Prostate gland (tissue), 2 donors: ENCODE data around the gene PIGR. TPM values are rescaled to one million over a fixed set of nuclear protein-coding genes. Genes with fewer than 3 reads are reported as not detected.

Experiments used
- DNase-seq: peaks from one replicate; pipeline ENCODE4 v3.0.0-alpha.2; 2019; ENCODE audit warnings: low spot score
- H3K27ac ChIP-seq, 2 donors: fragments of 200-600 bp; sonication (generic); 2 replicates each; pipeline ENCODE4 v1.5.1; 2017 to 2019
- H3K27me3 ChIP-seq: fragments of 200-600 bp; sonication (generic); replicated peaks from 2 replicates; pipeline ENCODE4 v1.5.1; 2019; ENCODE audit not compliant: insufficient read depth
- H3K36me3 ChIP-seq, 2 donors: fragments of 200-600 bp; sonication (generic); 1 replicate in 1 of 2; 2 replicates in 1 of 2; pipeline versions ENCODE4 v1.5.1 to v1.8.1; 2017 to 2019
- H3K4me1 ChIP-seq: fragments of 200-600 bp; sonication (generic); replicated peaks from 2 replicates; pipeline ENCODE4 v1.5.1; 2019
- H3K4me3 ChIP-seq, 2 donors: fragments of 200-600 bp; sonication (generic); 2 replicates each; pipeline ENCODE4 v1.5.1; 2017 to 2019
- H3K9me3 ChIP-seq: fragments of 200-600 bp; sonication (generic); 2 replicates; pipeline ENCODE4 v1.5.1; 2017
- POLR2A ChIP-seq: fragments of 450-650 bp; IDR thresholded peaks from one replicate; pipeline ENCODE4 v1.6.1; 2016; ENCODE audit warnings: antibody characterized with exemption, mild to moderate bottlenecking
- POLR2AphosphoS5 ChIP-seq: sonication (generic); formaldehyde crosslinking; IDR thresholded peaks from one replicate; pipeline ENCODE4 v1.6.1; 2017; ENCODE audit warnings: antibody characterized with exemption
- WGBS: methylation state at CpG from one replicate; pipeline ENCODE4 v1.1.5; 2018; 5-methylcytosine and 5-hydroxymethylcytosine counted together
- intact Hi-C: fragments of 100-400 bp; cut with DNase I; formaldehyde crosslinking; loops from one replicate; pipeline ENCODE4 v1.14.2; 2022
- total RNA-seq, 2 donors: library from RNA; depleted of rRNA; stranded (reverse); fragments of >200 nt; gene quantifications; one replicate each; pipeline ENCODE4 v1.1.0, GENCODE V29; 2016
- TF ChIP-seq, protein P1 (sequence below), 4 experiments: fragments of 200-600 bp in 2 of 4; fragments of 450-650 bp in 2 of 4; sonication (generic) in 2 of 4; IDR thresholded peaks; 1 replicate in 3 of 4; 2 replicates in 1 of 4; pipeline ENCODE4 v1.5.1; 2016 to 2019; ENCODE audit warnings: antibody characterized with exemption in 4 of 4, mild to moderate bottlenecking in 2 of 4, moderate library complexity in 2 of 4

Gene PIGR
- total RNA-seq, 2 donors from 2014 or later = 1.9 to 91.7 TPM

DNA sequence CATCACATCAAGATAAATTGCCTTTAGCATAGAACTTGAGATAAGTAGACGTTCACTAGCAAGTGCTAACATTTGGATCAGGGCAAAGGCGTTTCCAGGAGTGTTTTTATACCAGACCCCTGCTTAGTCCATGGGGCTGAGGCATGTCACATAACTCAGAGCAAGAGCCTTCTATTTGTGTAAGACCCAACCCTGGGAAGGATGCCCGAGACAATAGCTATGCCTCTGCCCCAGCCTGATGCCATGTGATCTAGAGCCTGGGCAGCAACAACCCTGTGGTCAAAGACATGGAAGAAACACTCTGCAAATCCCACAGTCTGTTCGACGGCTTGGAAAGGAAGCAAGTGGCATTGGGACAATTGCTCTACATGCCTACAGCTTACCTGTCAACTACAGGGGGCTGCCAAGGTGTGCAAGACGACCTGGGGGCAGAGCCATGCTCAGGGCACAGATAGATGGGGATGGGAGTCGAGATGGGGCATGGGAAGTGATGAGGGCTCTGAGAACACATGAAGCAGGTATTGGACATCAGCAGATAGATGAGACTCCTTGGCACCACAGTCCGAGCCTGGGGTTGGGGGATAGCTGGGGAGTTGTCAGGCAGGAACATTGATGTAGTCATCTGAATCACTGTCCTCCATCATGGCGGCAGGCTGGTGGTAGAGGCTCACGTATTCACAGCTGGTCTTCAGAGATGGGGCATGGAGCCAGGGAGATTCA lies 41.7 kb downstream of the PIGR start:
- no peaks in the 10 kb centered on the region for H3K9me3 ChIP-seq
- no peaks in the 10 kb centered on the region for H3K27me3 ChIP-seq
- no peak for DNase-seq
- TF ChIP-seq, protein P1, sequence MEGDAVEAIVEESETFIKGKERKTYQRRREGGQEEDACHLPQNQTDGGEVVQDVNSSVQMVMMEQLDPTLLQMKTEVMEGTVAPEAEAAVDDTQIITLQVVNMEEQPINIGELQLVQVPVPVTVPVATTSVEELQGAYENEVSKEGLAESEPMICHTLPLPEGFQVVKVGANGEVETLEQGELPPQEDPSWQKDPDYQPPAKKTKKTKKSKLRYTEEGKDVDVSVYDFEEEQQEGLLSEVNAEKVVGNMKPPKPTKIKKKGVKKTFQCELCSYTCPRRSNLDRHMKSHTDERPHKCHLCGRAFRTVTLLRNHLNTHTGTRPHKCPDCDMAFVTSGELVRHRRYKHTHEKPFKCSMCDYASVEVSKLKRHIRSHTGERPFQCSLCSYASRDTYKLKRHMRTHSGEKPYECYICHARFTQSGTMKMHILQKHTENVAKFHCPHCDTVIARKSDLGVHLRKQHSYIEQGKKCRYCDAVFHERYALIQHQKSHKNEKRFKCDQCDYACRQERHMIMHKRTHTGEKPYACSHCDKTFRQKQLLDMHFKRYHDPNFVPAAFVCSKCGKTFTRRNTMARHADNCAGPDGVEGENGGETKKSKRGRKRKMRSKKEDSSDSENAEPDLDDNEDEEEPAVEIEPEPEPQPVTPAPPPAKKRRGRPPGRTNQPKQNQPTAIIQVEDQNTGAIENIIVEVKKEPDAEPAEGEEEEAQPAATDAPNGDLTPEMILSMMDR (IDR thresholded peaks at IDR 0.05) = no peak
- TF ChIP-seq POLR2AphosphoS5 (no peak), POLR2A (no peak)
- no peak overlapping the region for H3K4me3 ChIP-seq
- WGBS = 88% methylated on average over 10 of the region's 10 CpGs
- H3K4me1 ChIP-seq = no peaks in the 10 kb centered on the region
- H3K36me3 ChIP-seq = no peaks in the 10 kb centered on the region
- no peak overlapping the region for H3K27ac ChIP-seq
- intact Hi-C loops = no loop called here

DNA sequence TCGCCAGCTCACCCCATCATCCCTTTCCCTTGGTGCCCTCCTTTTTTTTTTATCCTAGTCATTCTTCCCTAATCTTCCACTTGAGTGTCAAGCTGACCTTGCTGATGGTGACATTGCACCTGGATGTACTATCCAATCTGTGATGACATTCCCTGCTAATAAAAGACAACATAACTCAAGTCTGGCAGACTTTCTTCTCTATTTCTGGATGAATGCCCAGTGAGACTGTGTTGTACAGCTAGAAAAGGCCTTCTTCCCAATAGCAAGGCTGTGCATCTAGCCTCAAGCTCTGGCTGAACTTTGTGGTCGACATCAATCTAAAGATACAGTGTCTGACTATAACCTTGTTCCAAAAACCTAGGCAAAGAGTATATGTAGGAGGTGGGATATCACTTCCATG lies 42.6 kb downstream of the PIGR start:
- Histone ChIP-seq H3K27ac (no peak overlapping the region), H3K27me3 (no peaks in the 10 kb centered on the region), H3K4me1 (no peaks in the 10 kb centered on the region), H3K36me3 (no peaks in the 10 kb centered on the region), H3K9me3 (no peaks in the 10 kb centered on the region), H3K4me3 (no peak overlapping the region)
- WGBS = 56% methylated on average over 2 of the region's 2 CpGs
- intact Hi-C loops = no loop called here
- TF ChIP-seq POLR2A (no peak), POLR2AphosphoS5 (peak; percentile 42)
- TF ChIP-seq, protein P1 (IDR thresholded peaks at IDR 0.05) = no peak
- peak; percentile 27 for DNase-seq

DNA sequence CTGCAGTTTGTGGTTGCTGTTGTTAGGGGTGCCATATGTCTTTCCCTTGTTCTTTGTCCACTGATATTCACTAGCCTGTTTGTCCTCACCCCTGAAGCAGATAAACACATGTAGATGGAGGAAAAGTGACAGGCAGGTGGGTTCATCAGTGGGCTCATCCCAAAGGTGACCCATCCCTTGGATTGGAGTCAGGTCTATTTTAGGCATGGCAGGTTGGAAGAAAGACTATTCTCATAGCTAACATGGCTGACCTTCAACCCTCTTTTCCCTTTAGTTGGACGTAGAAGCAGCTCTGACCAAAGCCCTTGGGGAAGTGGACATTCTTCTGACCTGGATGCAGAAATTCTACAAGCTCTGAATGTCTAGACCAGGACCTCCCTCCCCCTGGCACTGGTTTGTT lies 43.6 kb downstream of the PIGR start:
- WGBS = 87% methylated on average over 1 of the region's 1 CpG
- Histone ChIP-seq H3K27me3 (no peaks in the 10 kb centered on the region), H3K4me3 (no peak overlapping the region), H3K36me3 (no peaks in the 10 kb centered on the region), H3K9me3 (no peaks in the 10 kb centered on the region), H3K4me1 (no peaks in the 10 kb centered on the region), H3K27ac (no peak overlapping the region)
- no peak for TF ChIP-seq POLR2A
- TF ChIP-seq, protein P1 (IDR thresholded peaks at IDR 0.05) = no peak
- no peak for TF ChIP-seq POLR2AphosphoS5
- intact Hi-C loops = no loop called here
- no peak for DNase-seq

DNA sequence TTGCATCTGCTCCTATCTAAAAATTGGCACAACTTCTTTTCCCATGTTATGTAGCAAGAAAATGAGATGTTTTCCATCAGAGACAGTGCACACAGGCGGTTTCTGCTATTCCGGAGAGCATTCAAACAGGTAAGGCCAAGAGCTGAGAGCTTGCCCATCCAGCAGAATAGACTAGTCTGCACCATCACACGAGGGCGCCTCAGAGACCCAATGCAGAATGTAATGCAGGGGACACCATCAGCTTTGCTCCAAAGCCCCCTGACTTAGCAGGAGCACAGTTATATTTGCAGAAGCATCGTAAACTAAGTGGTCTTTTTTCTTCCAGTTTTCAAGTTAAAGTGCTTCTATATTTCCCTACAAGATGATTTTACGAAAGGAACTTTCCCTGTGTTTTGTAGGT lies 44.3 kb downstream of the PIGR start:
- intact Hi-C loops = no loop called here
- DNase-seq = no peak
- H3K4me3 ChIP-seq = no peak overlapping the region
- H3K27me3 ChIP-seq = no peaks in the 10 kb centered on the region
- no peak for TF ChIP-seq POLR2A
- no peak for TF ChIP-seq POLR2AphosphoS5
- TF ChIP-seq, protein P1 (IDR thresholded peaks at IDR 0.05) = no peak
- H3K9me3 ChIP-seq = no peaks in the 10 kb centered on the region
- no peaks in the 10 kb centered on the region for H3K4me1 ChIP-seq
- H3K36me3 ChIP-seq = no peaks in the 10 kb centered on the region
- 87% methylated on average over 6 of the region's 6 CpGs for WGBS
- no peak overlapping the region for H3K27ac ChIP-seq

DNA sequence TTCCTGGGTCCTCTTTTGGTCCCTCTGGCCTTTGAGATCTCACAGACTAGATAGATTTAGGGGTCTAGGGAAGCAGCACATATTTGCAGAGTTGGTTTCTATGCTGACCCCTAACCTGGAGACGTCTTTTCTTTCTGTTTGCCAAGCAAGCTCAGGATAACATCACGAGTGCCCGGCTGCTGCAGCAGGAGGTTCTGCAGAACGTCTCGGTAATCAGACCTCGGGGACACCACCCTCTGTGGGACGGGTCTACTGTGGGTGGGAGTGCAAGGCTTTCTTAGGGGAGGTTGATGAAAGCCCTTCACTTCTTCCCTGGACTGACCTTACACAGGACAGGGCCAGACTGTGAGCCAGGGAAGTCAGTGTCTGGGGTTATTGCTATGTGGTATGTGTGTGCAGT lies 46.1 kb downstream of the PIGR start:
- intact Hi-C loops = no loop called here
- no peaks in the 10 kb centered on the region for H3K4me1 ChIP-seq
- 95% methylated on average over 7 of the region's 7 CpGs for WGBS

More for the DNA sequence above, 46.1 kb downstream of the PIGR start:
- DNase-seq = no peak
- Histone ChIP-seq H3K36me3 (no peaks in the 10 kb centered on the region), H3K27ac (no peak overlapping the region), H3K9me3 (no peaks in the 10 kb centered on the region), H3K4me3 (no peak overlapping the region), H3K27me3 (no peaks in the 10 kb centered on the region)
- no peak for TF ChIP-seq POLR2A
- TF ChIP-seq POLR2AphosphoS5 = no peak
- TF ChIP-seq, protein P1 (IDR thresholded peaks at IDR 0.05) = no peak
